ENCODE measurements around the gene C13orf46.
"Not testable (repeated sequence)": the region's sequence is repeated elsewhere in the genome, so short reads cannot be mapped to it uniquely, and the experiment has no call there.

C13orf46 gene

GRCh38 chr13:113923376-113924063 is 50.4 kb downstream of the C13orf46 start:
- DNase-seq (ENCODE audit: low read depth), result no peak

GRCh38 chr13:113922412-113923118 is 51.3 kb downstream of the C13orf46 start:
- DNase-seq (ENCODE audit: low read depth), result no peak

- no peak for DNase-seq (ENCODE audit: low read depth)
Observed at GRCh38 chr13:113921763-113922162, 52.1 kb downstream of the C13orf46 start.

- no peak for DNase-seq (ENCODE audit: low read depth)
Observed at GRCh38 chr13:113920606-113921286, 53.1 kb downstream of the C13orf46 start.

DNA sequence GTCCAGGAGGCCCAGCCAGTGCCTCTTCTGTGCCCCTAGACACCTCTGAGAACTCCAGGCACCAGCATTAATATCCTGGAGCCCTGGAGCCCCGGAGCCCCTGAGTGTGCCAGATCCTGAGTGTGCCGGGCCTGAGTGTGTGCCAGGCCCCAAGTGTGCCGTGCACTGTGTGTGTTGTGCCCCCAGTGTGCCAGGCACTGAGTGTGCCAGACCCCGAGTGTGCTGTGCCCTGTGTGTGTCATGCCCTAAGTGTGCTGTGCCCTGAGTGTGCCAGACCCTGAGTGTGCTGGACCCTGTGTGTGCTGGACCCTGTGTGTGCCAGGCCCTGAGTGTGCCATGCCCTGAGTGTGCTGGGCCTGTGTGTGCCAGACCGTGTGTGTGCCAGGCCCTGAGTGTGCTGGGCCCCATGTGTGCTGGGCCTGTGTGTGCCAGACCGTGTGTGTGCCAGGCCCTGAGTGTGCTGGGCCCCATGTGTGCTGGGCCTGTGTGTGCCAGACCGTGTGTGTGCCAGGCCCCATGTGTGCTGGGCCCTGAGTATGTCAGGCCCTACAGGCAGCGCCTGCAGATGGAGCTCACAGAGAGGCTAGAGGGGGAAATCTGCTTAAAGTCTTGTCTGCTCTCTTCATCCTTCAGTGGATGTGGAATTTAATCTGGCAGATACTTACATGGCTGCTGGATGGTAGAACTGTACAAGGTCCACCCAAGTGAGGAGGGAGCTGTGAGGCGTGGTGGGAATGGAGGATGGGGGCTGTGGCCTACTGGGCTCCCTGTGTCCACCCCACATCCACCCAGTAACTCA is 53.9 kb downstream of the C13orf46 start:
- DNase-seq (ENCODE audit: low read depth), result no peak

DNA sequence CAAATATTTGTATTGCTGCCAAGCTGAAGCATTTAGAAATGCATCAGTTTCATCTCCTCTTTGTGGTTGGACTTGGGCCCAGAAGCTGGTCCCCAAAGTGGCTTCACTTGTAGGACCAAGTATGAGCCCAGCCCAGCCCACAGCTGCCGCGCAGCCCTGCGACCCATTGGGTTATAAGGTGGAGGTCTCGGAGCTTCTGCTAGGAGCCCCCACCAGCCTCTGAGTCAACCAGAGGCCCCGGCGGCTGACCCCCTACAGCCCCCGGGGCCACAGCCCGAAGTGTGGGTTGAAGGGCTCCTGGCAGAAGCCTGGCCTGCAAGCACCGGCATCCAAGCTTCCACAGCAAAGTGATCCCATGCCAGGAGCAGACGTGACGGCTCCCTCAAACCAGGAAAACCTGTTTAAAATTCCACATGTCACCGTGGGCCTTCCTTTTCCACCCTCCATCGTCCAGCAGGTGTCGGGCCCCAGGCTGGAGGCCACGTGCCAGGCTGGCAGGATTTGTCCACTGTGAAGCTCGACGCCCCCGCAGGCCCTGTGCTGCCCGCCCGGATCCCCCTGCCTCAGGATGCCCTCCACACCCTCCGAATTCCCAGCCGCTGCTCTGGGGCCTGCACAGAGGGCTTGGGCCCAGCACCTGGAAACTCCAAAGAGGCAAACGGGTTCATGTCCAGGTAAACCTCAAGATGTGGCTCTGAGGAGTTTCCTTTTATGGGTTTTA is 54.7 kb downstream of the C13orf46 start:
- no peak for DNase-seq (ENCODE audit: low read depth)

DNA sequence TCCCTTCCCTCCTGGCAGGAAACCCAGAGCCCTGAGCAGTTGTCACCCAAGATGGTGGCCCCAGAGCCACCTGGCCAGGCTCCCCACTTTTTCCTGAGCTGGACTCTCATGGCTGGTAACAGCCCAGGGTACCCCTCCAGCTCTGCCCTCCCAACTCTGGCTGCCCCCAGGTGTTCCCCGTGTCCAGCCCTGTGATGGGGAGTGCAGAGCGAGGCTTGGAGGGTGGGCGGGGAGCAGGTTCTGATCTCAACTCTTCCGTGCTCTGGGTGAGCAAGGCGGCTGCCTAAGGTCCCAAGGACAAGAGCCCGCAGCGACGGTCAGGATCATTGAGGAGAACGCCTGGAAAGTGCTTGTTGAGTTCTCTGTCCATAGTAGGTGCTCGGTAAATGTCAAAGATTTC is 55.3 kb downstream of the C13orf46 start:
- no peak for DNase-seq (ENCODE audit: low read depth)

GRCh38 chr13:113917594-113918371 is 56.1 kb downstream of the C13orf46 start:
- no peak for DNase-seq (ENCODE audit: low read depth)

DNA sequence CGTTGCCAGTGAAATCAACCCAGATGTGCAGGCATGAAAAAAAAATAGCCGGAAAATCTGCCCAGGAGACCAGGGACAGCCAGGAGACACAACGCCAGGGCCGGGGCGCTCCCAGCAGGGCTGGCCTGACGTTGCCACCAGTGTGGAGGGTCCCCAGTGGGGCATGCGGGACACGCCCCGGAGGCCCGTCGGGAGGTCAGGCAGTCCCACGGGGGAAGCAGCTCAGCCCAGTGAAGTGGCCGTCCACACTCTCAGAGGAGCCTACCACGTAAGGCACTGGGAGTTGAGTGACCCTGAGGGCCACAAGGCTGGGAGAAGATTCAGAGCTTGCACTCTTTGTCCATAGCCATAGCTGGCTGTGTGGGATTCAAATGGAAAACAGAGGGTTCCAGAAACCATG is 56.8 kb downstream of the C13orf46 start:
- DNase-seq (ENCODE audit: low read depth), result no peak

GRCh38 chr13:113916330-113916815 is 57.5 kb downstream of the C13orf46 start:
- DNase-seq (ENCODE audit: low read depth), result no peak

GRCh38 chr13:113915786-113916329 is 58.0 kb downstream of the C13orf46 start:
- no peak for DNase-seq (ENCODE audit: low read depth)

- no peak for DNase-seq (ENCODE audit: low read depth)
Observed at GRCh38 chr13:113915012-113915763, 58.7 kb downstream of the C13orf46 start.

DNA sequence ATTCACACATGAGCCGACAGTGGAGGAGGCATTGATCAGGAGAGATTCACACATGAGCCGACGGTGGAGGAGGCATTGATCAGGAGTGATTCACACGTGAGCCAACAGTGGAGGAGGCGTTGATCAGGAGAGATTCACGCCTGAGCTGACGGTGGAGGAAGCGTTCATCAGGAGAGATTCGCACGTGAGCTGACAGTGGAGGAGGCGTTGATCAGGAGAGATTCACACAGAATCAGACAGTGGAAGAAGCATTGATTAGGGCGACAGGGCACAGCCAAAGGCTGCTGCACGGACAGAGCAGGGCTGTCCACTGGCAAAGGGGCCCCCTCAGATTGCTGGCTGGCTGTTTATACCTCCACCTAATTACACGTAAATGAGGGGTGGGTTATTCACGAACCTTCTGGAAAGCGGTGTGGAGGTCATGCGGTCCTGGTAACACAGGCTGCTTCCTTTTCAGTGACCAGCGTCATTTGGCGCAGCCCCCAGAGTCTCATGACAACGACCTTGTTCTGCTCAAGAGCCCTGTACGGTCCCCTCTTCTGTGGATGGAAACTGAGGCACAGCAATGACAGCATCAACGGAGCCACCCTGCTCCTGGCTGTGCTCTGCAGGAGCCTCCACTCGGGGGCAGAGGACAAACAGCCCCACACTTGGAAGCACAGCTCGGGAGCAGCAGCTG is 59.4 kb downstream of the C13orf46 start:
- DNase-seq (ENCODE audit: low read depth), result no peak

DNA sequence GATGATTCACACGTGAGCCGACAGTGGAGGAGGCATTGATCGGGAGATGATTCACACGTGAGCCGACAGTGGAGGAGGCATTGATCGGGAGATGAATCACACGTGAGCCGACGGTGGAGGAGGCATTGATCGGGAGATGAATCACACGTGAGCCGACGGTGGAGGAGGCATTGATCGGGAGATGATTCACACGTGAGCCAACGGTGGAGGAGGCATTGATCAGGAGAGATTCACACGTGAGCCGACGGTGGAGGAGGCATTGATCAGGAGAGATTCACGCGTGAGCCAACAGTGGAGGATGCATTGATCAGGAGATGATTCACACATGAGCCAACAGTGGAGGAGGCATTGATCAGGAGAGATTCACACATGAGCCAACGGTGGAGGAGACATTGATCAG is 60.0 kb downstream of the C13orf46 start:
- not testable (repeated sequence) for DNase-seq (ENCODE audit: low read depth)

GRCh38 chr13:113913408-113913807 is 60.5 kb downstream of the C13orf46 start:
- DNase-seq (ENCODE audit: low read depth), result not testable (repeated sequence)

DNA sequence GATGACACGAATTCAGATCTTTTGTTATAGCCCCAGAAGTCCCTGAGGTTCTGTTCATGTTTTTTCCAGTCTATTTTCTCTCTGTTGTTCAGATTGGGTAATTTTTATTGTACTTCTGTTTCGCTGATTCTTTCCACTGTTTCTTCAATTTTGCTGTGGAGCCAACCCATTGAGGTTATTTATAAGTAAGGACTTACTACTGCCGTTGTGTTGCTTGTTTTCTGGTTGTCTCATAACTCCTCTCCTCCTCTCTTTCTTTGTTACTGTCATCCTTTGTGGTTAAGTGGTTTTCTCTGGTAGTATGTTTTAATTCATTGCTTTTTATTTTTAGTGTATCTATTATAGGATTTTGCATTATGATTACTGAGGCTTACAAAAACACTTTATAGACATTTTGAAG is 61.3 kb downstream of the C13orf46 start:
- no peak for DNase-seq (ENCODE audit: low read depth)

- no peak for DNase-seq (ENCODE audit: low read depth)
Observed at GRCh38 chr13:113907635-113908617, 66.0 kb downstream of the C13orf46 start.

DNA sequence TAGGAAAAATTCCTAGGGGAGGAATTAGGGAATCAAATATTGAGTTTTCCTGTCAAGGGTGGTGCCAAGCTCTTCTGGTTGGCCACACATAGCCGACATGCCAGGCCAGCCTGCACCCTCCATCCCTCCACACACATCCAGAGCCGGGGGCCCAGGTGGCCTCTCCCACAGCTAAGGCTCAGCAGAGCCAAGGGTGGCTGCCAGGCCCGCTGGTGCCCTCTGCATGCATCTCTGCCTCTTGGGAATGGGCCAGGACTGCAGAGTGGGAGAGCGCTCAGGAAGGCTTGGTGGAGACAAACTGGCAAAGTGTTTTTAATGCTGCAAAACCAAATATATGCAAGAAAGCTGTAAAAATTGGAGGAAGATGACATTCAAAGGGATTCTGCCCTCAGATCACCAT is 67.3 kb downstream of the C13orf46 start:
- no peak for DNase-seq (ENCODE audit: low read depth)
